ENCODE data around the gene CCNG2. TPM values are rescaled to one million over a fixed set of nuclear protein-coding genes. Genes with fewer than 3 reads are reported as not detected.

Gene CCNG2
- total and polyA plus RNA-seq, 12 donors, result 5.4 to 69.2 (median 20.9) TPM

DNA sequence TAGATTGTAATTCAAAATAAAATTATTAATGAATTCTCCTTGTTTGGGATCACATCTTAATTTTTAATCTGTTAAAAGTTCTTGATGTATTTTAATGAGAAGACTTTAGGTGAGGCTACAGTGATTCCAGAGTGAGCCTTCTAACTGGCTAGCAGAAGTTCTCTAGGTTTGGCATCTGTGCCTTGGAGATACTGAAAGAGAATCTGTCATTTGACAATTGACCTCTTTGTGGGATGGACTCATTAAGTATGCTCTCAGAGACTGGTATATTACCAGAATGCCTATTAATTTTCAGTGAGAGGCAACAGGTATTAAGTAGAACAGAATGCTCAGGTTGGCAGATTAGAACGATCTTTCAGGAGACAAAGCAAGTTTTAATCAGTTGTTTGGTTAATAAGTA lies 10.2 kb downstream of the CCNG2 start:
- intact Hi-C loops (cut with DNase I), result no loop called here
- H3K27ac ChIP-seq, result no peak overlapping the region
- TF ChIP-seq POLR2A (IDR thresholded peaks at IDR 0.05), result no peak
- TF ChIP-seq, protein P1, sequence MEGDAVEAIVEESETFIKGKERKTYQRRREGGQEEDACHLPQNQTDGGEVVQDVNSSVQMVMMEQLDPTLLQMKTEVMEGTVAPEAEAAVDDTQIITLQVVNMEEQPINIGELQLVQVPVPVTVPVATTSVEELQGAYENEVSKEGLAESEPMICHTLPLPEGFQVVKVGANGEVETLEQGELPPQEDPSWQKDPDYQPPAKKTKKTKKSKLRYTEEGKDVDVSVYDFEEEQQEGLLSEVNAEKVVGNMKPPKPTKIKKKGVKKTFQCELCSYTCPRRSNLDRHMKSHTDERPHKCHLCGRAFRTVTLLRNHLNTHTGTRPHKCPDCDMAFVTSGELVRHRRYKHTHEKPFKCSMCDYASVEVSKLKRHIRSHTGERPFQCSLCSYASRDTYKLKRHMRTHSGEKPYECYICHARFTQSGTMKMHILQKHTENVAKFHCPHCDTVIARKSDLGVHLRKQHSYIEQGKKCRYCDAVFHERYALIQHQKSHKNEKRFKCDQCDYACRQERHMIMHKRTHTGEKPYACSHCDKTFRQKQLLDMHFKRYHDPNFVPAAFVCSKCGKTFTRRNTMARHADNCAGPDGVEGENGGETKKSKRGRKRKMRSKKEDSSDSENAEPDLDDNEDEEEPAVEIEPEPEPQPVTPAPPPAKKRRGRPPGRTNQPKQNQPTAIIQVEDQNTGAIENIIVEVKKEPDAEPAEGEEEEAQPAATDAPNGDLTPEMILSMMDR (IDR thresholded peaks at IDR 0.05), result no peak
- WGBS, 4 donors, result 83 to 98% (median 92%) methylated on average over 1 of the region's 1 CpG
- no peak for DNase-seq
- H3K36me3 ChIP-seq (replicated peaks in 1 of 2), result peaks cover 0 to 63% of the 10 kb centered on the region in 2 donors
- no peak overlapping the region for H3K4me3 ChIP-seq
- no peaks in the 10 kb centered on the region for H3K4me1 ChIP-seq (replicated peaks in 1 of 2)
- H3K9me3 ChIP-seq (replicated peaks in 1 of 3), result no peaks in the 10 kb centered on the region
- no peaks in the 10 kb centered on the region for H3K27me3 ChIP-seq

- no peaks in the 10 kb centered on the region for H3K9me3 ChIP-seq (replicated peaks in 1 of 3)
- no peak for DNase-seq
- intact Hi-C loops (cut with DNase I), result no loop called here
- H3K4me1 ChIP-seq (replicated peaks in 1 of 2), result no peaks in the 10 kb centered on the region
- no peaks in the 10 kb centered on the region for H3K27me3 ChIP-seq
- H3K4me3 ChIP-seq, result no peak overlapping the region
- no peak for TF ChIP-seq POLR2A (IDR thresholded peaks at IDR 0.05)
- TF ChIP-seq, protein P1 (IDR thresholded peaks at IDR 0.05), result no peak
- H3K27ac ChIP-seq, result no peak overlapping the region
- WGBS, 4 donors, result 83 to 90% (median 84%) methylated on average over 3 of the region's 3 CpGs
- peaks cover 0 to 56% of the 10 kb centered on the region in 2 donors for H3K36me3 ChIP-seq (replicated peaks in 1 of 2)
Measured at GRCh38 chr4:77167866-77168265, 10.9 kb downstream of the CCNG2 start.

DNA sequence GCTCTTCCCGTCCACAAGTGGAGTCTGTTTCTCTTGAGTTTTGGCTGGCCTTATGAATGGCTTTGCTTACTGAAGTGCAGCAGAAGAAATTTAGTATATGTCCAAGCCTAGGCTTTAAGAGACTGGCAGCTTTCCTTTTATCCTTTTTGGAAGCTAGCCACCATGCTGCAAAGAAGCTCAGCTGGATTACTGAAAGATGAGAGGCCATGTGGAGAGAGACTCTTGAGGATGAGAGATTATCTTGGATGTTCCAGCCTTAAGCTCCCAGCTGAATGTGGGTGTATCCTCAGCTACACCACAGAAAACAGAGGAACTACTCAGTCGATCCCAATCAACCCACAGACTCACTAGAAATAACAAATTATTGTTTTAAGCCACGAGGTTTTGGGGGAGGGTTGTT lies 12.5 kb downstream of the CCNG2 start:
- DNase-seq, result no peak
- 58 to 67% (median 63%) methylated on average over 3 of the region's 3 CpGs for WGBS, 4 donors
- Histone ChIP-seq H3K9me3 (replicated peaks in 1 of 3) (no peaks in the 10 kb centered on the region), H3K4me1 (replicated peaks in 1 of 2) (no peaks in the 10 kb centered on the region), H3K4me3 (no peak overlapping the region), H3K27ac (no peak overlapping the region), H3K27me3 (no peaks in the 10 kb centered on the region), H3K36me3 (replicated peaks in 1 of 2) (peaks cover 0 to 40% of the 10 kb centered on the region in 2 donors)
- intact Hi-C loops (cut with DNase I), result no loop called here
- TF ChIP-seq, protein P1 (IDR thresholded peaks at IDR 0.05), result no peak
- no peak for TF ChIP-seq POLR2A (IDR thresholded peaks at IDR 0.05)

DNA sequence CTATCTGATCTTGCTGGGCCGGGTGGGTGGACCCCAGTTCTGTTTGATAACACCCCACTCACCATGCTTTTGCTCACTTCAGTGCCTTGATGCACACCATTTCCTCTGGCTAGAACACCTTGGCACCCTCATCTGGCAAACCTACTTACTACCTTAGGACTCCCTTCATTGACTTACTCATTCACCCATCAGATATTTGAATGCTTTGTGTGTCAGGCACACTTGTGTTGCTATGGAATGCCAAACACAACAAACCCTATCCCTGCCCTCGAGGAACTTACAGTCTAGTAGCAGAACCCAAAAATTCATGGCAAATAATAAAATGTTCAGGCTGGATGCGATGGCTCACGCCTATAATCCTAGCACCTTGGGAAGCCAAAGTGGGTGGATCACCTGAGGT lies 13.9 kb downstream of the CCNG2 start:
- no peaks in the 10 kb centered on the region for H3K4me1 ChIP-seq (replicated peaks in 1 of 2)
- WGBS, 4 donors, result 92 to 99% (median 95%) methylated on average over 4 of the region's 4 CpGs
- H3K9me3 ChIP-seq (replicated peaks in 1 of 3), result no peaks in the 10 kb centered on the region
- intact Hi-C loops (cut with DNase I), result no loop called here
- no peak overlapping the region for H3K4me3 ChIP-seq
- H3K27me3 ChIP-seq, result no peaks in the 10 kb centered on the region
- TF ChIP-seq, protein P1 (IDR thresholded peaks at IDR 0.05), result no peak
- TF ChIP-seq POLR2A (IDR thresholded peaks at IDR 0.05), result no peak
- no peak for DNase-seq
- no peak overlapping the region for H3K27ac ChIP-seq
- peaks cover 0 to 26% of the 10 kb centered on the region in 2 donors for H3K36me3 ChIP-seq (replicated peaks in 1 of 2)
